Suprapubic skin (tissue), 4 donors: ENCODE measurements around the gene KHDC4.

Source experiments
- CTCF ChIP-seq, 2 donors: fragments of 200-600 bp in 1 of 2; fragments of 450-650 bp in 1 of 2; sonication (generic) in 1 of 2; IDR thresholded peaks; one replicate each; pipeline ENCODE4 v1.5.1; 2016 to 2019; ENCODE audit warnings: antibody characterized with exemption in 2 of 2, mild to moderate bottlenecking in 1 of 2, moderate library complexity in 1 of 2
- EP300 ChIP-seq: sonication (generic); formaldehyde crosslinking; IDR thresholded peaks from one replicate; pipeline ENCODE4 v1.6.1; 2017; ENCODE audit warnings: antibody characterized with exemption
- POLR2A ChIP-seq, 2 donors: fragments of 450-650 bp; IDR thresholded peaks; one replicate each; pipeline ENCODE4 v1.6.1; 2017; ENCODE audit warnings: antibody characterized with exemption in 2 of 2, mild to moderate bottlenecking in 2 of 2, moderate library complexity in 2 of 2
- POLR2AphosphoS5 ChIP-seq, 3 donors: sonication (generic); formaldehyde crosslinking; IDR thresholded peaks; one replicate each; pipeline ENCODE4 v1.6.1; 2017; ENCODE audit warnings: antibody characterized with exemption in 3 of 3

DNA sequence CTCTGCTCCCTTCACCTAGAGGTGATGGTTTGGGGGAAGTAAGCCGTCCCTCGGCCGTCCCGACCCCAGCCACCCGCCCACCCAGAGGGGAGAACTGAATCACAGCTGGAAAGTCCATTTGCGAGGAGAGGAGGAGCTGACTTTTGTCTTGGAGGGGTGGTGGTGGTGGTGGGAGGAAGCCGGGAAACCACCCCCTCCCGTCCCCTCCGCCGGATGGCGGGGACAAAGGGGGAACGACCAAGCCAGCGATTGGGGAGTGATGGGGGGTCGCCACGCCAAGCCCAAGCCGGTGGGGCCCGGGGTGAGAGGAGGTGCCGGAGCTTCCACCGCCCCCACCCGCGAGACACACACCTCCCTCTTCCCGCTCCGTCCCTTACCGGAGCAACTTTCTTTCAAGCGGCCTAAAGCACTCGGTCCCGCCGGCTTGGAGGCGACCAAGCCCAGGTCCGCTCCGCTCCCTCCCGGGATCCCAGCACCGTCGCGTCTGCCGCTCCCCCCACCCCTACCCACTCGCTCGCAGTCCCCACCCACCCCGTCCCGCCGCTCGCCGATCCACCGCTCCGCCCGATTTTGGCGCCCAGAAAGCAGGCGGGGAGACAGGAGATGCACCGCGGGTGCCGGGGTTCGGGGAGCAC, 43.6 kb upstream of the KHDC4 start:
- TF ChIP-seq POLR2AphosphoS5 (IDR thresholded peaks at IDR 0.05) (no peak), CTCF (IDR thresholded peaks at IDR 0.05) (no peak), POLR2A (IDR thresholded peaks at IDR 0.05) (no peak), EP300 (no peak)
